Measurements from ENCODE around the gene SLC44A2.

DNA sequence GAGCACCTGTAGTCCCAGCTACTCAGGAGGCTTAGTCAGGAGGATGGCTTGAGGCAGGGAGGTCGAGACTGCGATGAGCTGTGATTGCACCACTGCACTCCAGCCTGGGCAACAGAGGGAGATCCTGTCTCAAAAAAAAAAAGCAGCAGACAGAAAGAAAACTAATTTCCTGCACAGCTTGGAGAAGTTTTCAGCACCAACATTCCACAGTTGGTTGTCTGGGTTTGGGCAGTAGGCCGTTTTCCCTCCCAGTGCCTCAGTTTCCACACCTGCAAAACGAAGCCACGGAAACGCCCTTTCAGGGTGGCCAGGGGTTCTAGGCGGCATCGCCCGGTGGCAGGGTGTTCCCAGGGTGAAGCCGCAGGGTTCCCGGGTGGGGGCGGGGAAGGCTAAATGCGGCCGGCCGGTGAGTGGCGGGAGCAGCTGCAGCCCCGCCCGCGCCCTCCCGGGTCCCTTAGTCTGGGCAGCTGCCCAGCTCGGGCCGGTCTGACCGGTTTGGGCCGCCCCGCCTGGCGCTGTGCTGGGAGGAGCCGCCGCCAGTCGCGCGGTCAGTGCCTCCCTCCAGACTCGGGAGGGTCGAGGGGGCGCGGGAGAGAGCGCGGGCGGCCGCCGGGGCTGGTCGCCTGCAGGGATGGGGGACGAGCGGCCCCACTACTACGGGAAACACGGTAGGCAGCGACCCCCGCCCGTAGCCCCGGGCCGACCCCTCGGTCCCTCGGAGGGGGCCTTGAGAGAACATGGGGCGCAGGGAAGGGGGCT, at the start of gene SLC44A2:
- no peak for TF ChIP-seq EZH2 (IDR thresholded peaks at IDR 0.05; ENCODE audit: borderline replicate concordance)
- TF ChIP-seq, protein P1, sequence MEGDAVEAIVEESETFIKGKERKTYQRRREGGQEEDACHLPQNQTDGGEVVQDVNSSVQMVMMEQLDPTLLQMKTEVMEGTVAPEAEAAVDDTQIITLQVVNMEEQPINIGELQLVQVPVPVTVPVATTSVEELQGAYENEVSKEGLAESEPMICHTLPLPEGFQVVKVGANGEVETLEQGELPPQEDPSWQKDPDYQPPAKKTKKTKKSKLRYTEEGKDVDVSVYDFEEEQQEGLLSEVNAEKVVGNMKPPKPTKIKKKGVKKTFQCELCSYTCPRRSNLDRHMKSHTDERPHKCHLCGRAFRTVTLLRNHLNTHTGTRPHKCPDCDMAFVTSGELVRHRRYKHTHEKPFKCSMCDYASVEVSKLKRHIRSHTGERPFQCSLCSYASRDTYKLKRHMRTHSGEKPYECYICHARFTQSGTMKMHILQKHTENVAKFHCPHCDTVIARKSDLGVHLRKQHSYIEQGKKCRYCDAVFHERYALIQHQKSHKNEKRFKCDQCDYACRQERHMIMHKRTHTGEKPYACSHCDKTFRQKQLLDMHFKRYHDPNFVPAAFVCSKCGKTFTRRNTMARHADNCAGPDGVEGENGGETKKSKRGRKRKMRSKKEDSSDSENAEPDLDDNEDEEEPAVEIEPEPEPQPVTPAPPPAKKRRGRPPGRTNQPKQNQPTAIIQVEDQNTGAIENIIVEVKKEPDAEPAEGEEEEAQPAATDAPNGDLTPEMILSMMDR (IDR thresholded peaks at IDR 0.05; ENCODE audit: poor library complexity), result no peak
- no peak for TF ChIP-seq EZH2phosphoT487 (IDR thresholded peaks at IDR 0.05; ENCODE audit: low read depth, severe bottlenecking, unreplicated experiment)

Measured in hepatocyte (in vitro differentiated cells).